H1 (cell line): ENCODE results near the gene DPM2. TPM values are rescaled to one million over a fixed set of nuclear protein-coding genes. Genes with fewer than 3 reads are reported as not detected.
A peak's percentile ranks its signal among the peaks of the same experiment; 100 is the strongest.

Experiments used
- CTCF ChIA-PET: fragments of 300-600 bp; sonication (Branson Sonifier 250); formaldehyde crosslinking; loops from one replicate; lab custom pipeline; 2021; ENCODE audit not compliant: partially characterized antibody; lab: Charles Lee
- POLR2A ChIA-PET: fragments of 300-600 bp; sonication (Branson Sonifier 250); formaldehyde crosslinking; loops from one replicate; lab custom pipeline; 2021; ENCODE audit warnings: inconsistent platforms; ENCODE audit not compliant: partially characterized antibody; lab: Charles Lee
- DNase-seq, 2 experiments: peaks; one replicate each; pipeline versions ENCODE4 v3.0.0 to v3.0.0-alpha.2; 2010 to 2022; ENCODE audit warnings: low spot score in 2 of 2, low read depth in 1 of 2, mixed read lengths in 1 of 2
- FAIRE-seq: peaks from 2 replicates; lab custom pipeline; 2011; peaks lifted over from hg19 to GRCh38; lab: Jason Lieb, UNC
- H2AFZ ChIP-seq: 2 replicates; pipeline ENCODE4 v1.8.1; 2012; ENCODE audit warnings: low read length, inconsistent platforms
- H2AK5ac ChIP-seq: 2 replicates; pipeline ENCODE4 v1.6.1; 2013; ENCODE audit warnings: low read depth, low read length
- H2BK120ac ChIP-seq: replicated peaks from 2 replicates; pipeline ENCODE3; 2013; ENCODE audit warnings: low read depth, low read length, inconsistent platforms
- H2BK12ac ChIP-seq: 2 replicates; pipeline ENCODE4 v1.6.1; 2013; ENCODE audit warnings: low read depth, low read length
- H2BK15ac ChIP-seq: 2 replicates; pipeline ENCODE4 v1.6.1; 2013; ENCODE audit warnings: low read length
- H2BK20ac ChIP-seq: 2 replicates; pipeline ENCODE4 v1.6.1; 2013; ENCODE audit warnings: low read length
- H2BK5ac ChIP-seq: 2 replicates; pipeline ENCODE4 v1.6.1; 2013; ENCODE audit warnings: low read depth, low read length
- H3K14ac ChIP-seq: 2 replicates; pipeline ENCODE4 v1.6.1; 2013; ENCODE audit warnings: inconsistent platforms; ENCODE audit not compliant: insufficient read length
- H3K18ac ChIP-seq: 2 replicates; pipeline ENCODE4 v1.6.1; 2013; ENCODE audit warnings: low read length; ENCODE audit errors: extremely low read depth
- H3K23ac ChIP-seq: 2 replicates; pipeline ENCODE4 v1.6.1; 2013; ENCODE audit warnings: inconsistent platforms; ENCODE audit not compliant: insufficient read length
- H3K23me2 ChIP-seq: 2 replicates; pipeline ENCODE4 v1.6.1; 2013; ENCODE audit warnings: low read depth, low read length
- H3K27ac ChIP-seq: 2 replicates; pipeline ENCODE4 v1.6.1; 2011; ENCODE audit warnings: low read depth, low read length, inconsistent platforms
- H3K27me3 ChIP-seq, 4 experiments: replicated peaks in 1 of 4; 1 replicate in 1 of 4; 2 replicates in 3 of 4; pipeline versions ENCODE4 v1.6.1 to v1.8.1; 2011 to 2013; ENCODE audit warnings: low read length in 3 of 4, mild to moderate bottlenecking in 3 of 4, inconsistent platforms in 2 of 4, mixed read lengths in 2 of 4, moderate library complexity in 1 of 4; ENCODE audit not compliant: control insufficient read depth in 3 of 4, insufficient read depth in 3 of 4; ENCODE audit errors: extremely low read depth in 1 of 4
- H3K36me3 ChIP-seq, 4 experiments: 2 replicates each; pipeline versions ENCODE4 v1.6.1 to v1.8.1; 2011 to 2013; ENCODE audit warnings: mild to moderate bottlenecking in 4 of 4, low read length in 3 of 4, moderate library complexity in 2 of 4, control low read depth in 1 of 4, inconsistent platforms in 1 of 4; ENCODE audit not compliant: insufficient read depth in 4 of 4, control insufficient read depth in 2 of 4
- H3K4ac ChIP-seq: replicated peaks from 2 replicates; pipeline ENCODE3; 2013; ENCODE audit warnings: low read length, low read depth, mixed read lengths, inconsistent platforms; ENCODE audit not compliant: insufficient read length
- H3K4me1 ChIP-seq, 4 experiments: replicated peaks in 1 of 4; 1 replicate in 1 of 4; 2 replicates in 3 of 4; pipeline versions ENCODE4 v1.6.1 to v1.8.1; 2011 to 2013; ENCODE audit warnings: low read length in 3 of 4, inconsistent platforms in 2 of 4, mixed read lengths in 1 of 4; ENCODE audit not compliant: insufficient read depth in 4 of 4, control insufficient read depth in 3 of 4
- H3K4me2 ChIP-seq, 2 experiments: 2 replicates each; pipeline versions ENCODE4 v1.6.1 to v1.8.1; 2011 to 2013; ENCODE audit warnings: low read depth in 2 of 2, low read length in 2 of 2, control low read depth in 1 of 2, inconsistent platforms in 1 of 2, mild to moderate bottlenecking in 1 of 2; ENCODE audit not compliant: insufficient read depth in 1 of 2
- H3K4me3 ChIP-seq, 4 experiments: fragments of 200-600, 300-600 bp in 1 of 4; sonication (generic), shearing (Covaris generic), sonication (Bioruptor Twin) in 1 of 4; 2 replicates each; pipeline versions ENCODE4 v1.5.1 to v1.8.1; 2011 to 2016; ENCODE audit warnings: low read length in 4 of 4, low read depth in 3 of 4, control low read depth in 2 of 4, inconsistent platforms in 2 of 4, mild to moderate bottlenecking in 2 of 4, mixed read lengths in 1 of 4, moderate library complexity in 1 of 4; ENCODE audit not compliant: insufficient read depth in 2 of 4; ENCODE audit errors: extremely low read depth in 1 of 4
- H3K56ac ChIP-seq: replicated peaks from 2 replicates; pipeline ENCODE3; 2013; ENCODE audit warnings: low read depth, mild to moderate bottlenecking, mixed read lengths, low read length, inconsistent platforms; ENCODE audit not compliant: insufficient read length
- H3K79me1 ChIP-seq: 2 replicates; pipeline ENCODE4 v1.6.1; 2013; ENCODE audit warnings: low read depth, low read length, control low read depth
- H3K79me2 ChIP-seq, 2 experiments: 2 replicates each; pipeline versions ENCODE4 v1.6.1 to v1.8.1; 2012 to 2013; ENCODE audit warnings: low read length in 2 of 2, mild to moderate bottlenecking in 2 of 2, inconsistent platforms in 1 of 2; ENCODE audit not compliant: insufficient read depth in 2 of 2, control insufficient read depth in 1 of 2
- H3K9ac ChIP-seq, 4 experiments: replicated peaks in 1 of 4; 1 replicate in 1 of 4; 2 replicates in 3 of 4; pipeline versions ENCODE4 v1.6.1 to v1.8.1; 2011 to 2013; ENCODE audit warnings: low read depth in 3 of 4, low read length in 3 of 4, control low read depth in 2 of 4, mild to moderate bottlenecking in 2 of 4, moderate library complexity in 2 of 4, inconsistent platforms in 1 of 4; ENCODE audit errors: extremely low read depth in 1 of 4
- H3K9me3 ChIP-seq, 2 experiments: 2 replicates each; pipeline versions ENCODE4 v1.6.1 to v1.8.1; 2012 to 2013; ENCODE audit warnings: mild to moderate bottlenecking in 2 of 2, moderate library complexity in 2 of 2, control low read depth in 1 of 2, inconsistent platforms in 1 of 2, low read depth in 1 of 2, low read length in 1 of 2, mixed read lengths in 1 of 2; ENCODE audit not compliant: insufficient read depth in 2 of 2
- H4K20me1 ChIP-seq, 2 experiments: replicated peaks in 1 of 2; 2 replicates each; pipeline versions ENCODE3 to v1.8.1; 2011 to 2013; ENCODE audit warnings: inconsistent platforms in 2 of 2, low read length in 2 of 2, mild to moderate bottlenecking in 1 of 2; ENCODE audit not compliant: insufficient read depth in 2 of 2, control insufficient read depth in 1 of 2
- H4K5ac ChIP-seq: 2 replicates; pipeline ENCODE4 v1.6.1; 2013; ENCODE audit warnings: low read length, low read depth, mixed read lengths, inconsistent platforms; ENCODE audit not compliant: insufficient read length
- H4K8ac ChIP-seq: 2 replicates; pipeline ENCODE4 v1.8.0; 2013; ENCODE audit warnings: mild to moderate bottlenecking, moderate library complexity, low read length, inconsistent platforms; ENCODE audit not compliant: insufficient read depth; ENCODE audit errors: extremely low read depth
- H4K91ac ChIP-seq: replicated peaks from 2 replicates; pipeline ENCODE3; 2013; ENCODE audit warnings: low read length, mixed read lengths, inconsistent platforms; ENCODE audit not compliant: insufficient read length
- CTCF ChIP-seq, 3 experiments: IDR thresholded peaks; 1 replicate in 2 of 3; 2 replicates in 1 of 3; pipeline versions ENCODE4 v1.5.1 to v1.6.1; 2011; ENCODE audit warnings: low read length in 3 of 3, mild to moderate bottlenecking in 3 of 3, inconsistent platforms in 2 of 3, low read depth in 1 of 3, moderate library complexity in 1 of 3; ENCODE audit not compliant: insufficient read depth in 1 of 3; ENCODE audit errors: control extremely low read depth in 1 of 3
- SIRT6 ChIP-seq: IDR thresholded peaks from one replicate; pipeline ENCODE4 v1.7.1; 2012; ENCODE audit warnings: low read length, inconsistent platforms
- SIX5 ChIP-seq: IDR thresholded peaks from 2 replicates; pipeline ENCODE4 v1.6.1; 2011; ENCODE audit warnings: mild to moderate bottlenecking, low read depth, low read length
- SRF ChIP-seq: IDR thresholded peaks from 2 replicates; pipeline ENCODE4 v1.6.1; 2011; ENCODE audit warnings: mild to moderate bottlenecking, low read depth, low read length, moderate library complexity
- YY1 ChIP-seq: IDR thresholded peaks from 2 replicates; pipeline ENCODE4 v1.6.1; 2011; ENCODE audit warnings: low read depth, mild to moderate bottlenecking, low read length
- WGBS, 2 experiments: shearing (Covaris generic) in 1 of 2; methylation state at CpG; one replicate each; pipeline versions ENCODE4 v1.1.6 to v1.1.7; 2013 to 2015; ENCODE audit warnings: low lambda C conversion rate in 2 of 2, mixed read lengths in 2 of 2, inconsistent platforms in 1 of 2, low coverage in 1 of 2, missing lambda C conversion rate in 1 of 2; ENCODE audit not compliant: insufficient replicate concordance in 2 of 2, insufficient coverage in 1 of 2, insufficient read length in 1 of 2; ENCODE audit errors: extremely low coverage in 1 of 2, missing lambda C conversion rate in 1 of 2; 5-methylcytosine and 5-hydroxymethylcytosine counted together
- polyA plus RNA-seq, 7 experiments: library from polyadenylated mRNA; depleted of rRNA in 3 of 7; stranded (reverse) in 5 of 7; unstranded in 2 of 7; fragments of >200 nt in 5 of 7; fragments of 200-250 nt in 2 of 7; gene quantifications; 1 replicate in 5 of 7; 2 replicates in 1 of 7; 4 replicates in 1 of 7; pipeline versions ENCODE4 v1.2.1 to v1.2.3, GENCODE V29; 2011 to 2013; ENCODE audit warnings: missing spikeins in 2 of 7, mixed read lengths in 2 of 7
- total RNA-seq: library from RNA; stranded (reverse); fragmentation: NEBNext Ultra II Directional; extraction: Animal tissue kit (Norgen Biotek cat#: 25700); gene quantifications from 2 replicates; pipeline ENCODE4 v1.2.1, GENCODE V29; 2021

DPM2 gene
- total and polyA plus RNA-seq, 2 of the 8 experiments (the other 6 are each of a cell fraction or from before 2014, with no cell fraction given) = 45.4 to 95.4 TPM

GRCh38 chr9:127954831-127955293 is 17.2 kb upstream of the DPM2 start:
- H3K27ac ChIP-seq = no peak overlapping the region
- peaks cover 23% of the 10 kb centered on the region for H3K79me1 ChIP-seq
- no peak overlapping the region for H3K4me2 ChIP-seq
- FAIRE-seq = no peak
- no peaks in the 10 kb centered on the region for H3K23me2 ChIP-seq
- H3K79me2 ChIP-seq = peaks cover 0 to 78% of the 10 kb centered on the region in 2 experiments; a peak in 2 of 4 replicates
- H4K8ac ChIP-seq = no peak overlapping the region; the same call in 1 of the 2 replicates
- H4K5ac ChIP-seq = no peak overlapping the region
- H2BK120ac ChIP-seq = no peak overlapping the region
- H2BK20ac ChIP-seq = no peak overlapping the region
- H2BK12ac ChIP-seq = 0 out of 2 replicates have a peak overlapping the region, but pooled peaks have one; percentile 19
- ChIA-PET CTCF (interaction anchor here (0.7 to 35.5 kb wide), 35 partner anchors 8 to 413 kb away, joined by 3 to 825 read pairs (median 4); partner anchors contain the start of genes EEIG1 and NAIF1), POLR2A (interaction anchor here (1.0 to 2.1 kb wide), 5 partner anchors 9 to 93 kb away, joined by 3 to 9 read pairs (median 4); no protein-coding TSS in a partner anchor)
- H2BK5ac ChIP-seq = 0 out of 2 replicates have a peak overlapping the region, but pooled peaks have one; percentile 39
- peaks cover 0 to 11% (median 7%) of the 10 kb centered on the region in 4 experiments; a peak in 4 of 7 replicates for H3K4me1 ChIP-seq
- H3K9ac ChIP-seq = no peak overlapping the region
- H3K14ac ChIP-seq = no peak overlapping the region
- H3K4me3 ChIP-seq = no peak overlapping the region
- peak overlapping the region; percentile 15 for H4K91ac ChIP-seq
- no peaks in the 10 kb centered on the region for H3K9me3 ChIP-seq
- H3K4ac ChIP-seq = no peak overlapping the region
- H2AK5ac ChIP-seq = no peak overlapping the region
- no peak overlapping the region for H3K23ac ChIP-seq
- H4K20me1 ChIP-seq = peaks cover 23 to 28% of the 10 kb centered on the region in 2 experiments
- WGBS, 2 experiments = 85% methylated on average over 13 of the region's 13 CpGs; no CpG with 5 or more reads in 1 of the 2 experiments
- no peak overlapping the region for H2AFZ ChIP-seq
- no peak overlapping the region for H3K18ac ChIP-seq
- H3K56ac ChIP-seq = no peak overlapping the region
- no peaks in the 10 kb centered on the region for H3K27me3 ChIP-seq
- peaks cover 0 to 2% (median 0%) of the 10 kb centered on the region in 4 experiments; a peak in 2 of 8 replicates for H3K36me3 ChIP-seq
- DNase-seq = no peak
- H2BK15ac ChIP-seq = no peak overlapping the region
- no peak for TF ChIP-seq SIX5
- no peak for TF ChIP-seq SIRT6
- no peak for TF ChIP-seq CTCF (IDR thresholded peaks at IDR 0.05; ENCODE audit: control extremely low read depth in 1 of 3, insufficient read depth in 1 of 3, low read depth in 1 of 3, low read length in 3 of 3)
- TF ChIP-seq SRF = no peak
- no peak for TF ChIP-seq YY1
